GM19193 (cell line): ENCODE measurements around the gene LZTS3.

Experiments
- POLR2A ChIP-seq: IDR thresholded peaks from 4 replicates; pipeline ENCODE4 v1.6.1; 2011; ENCODE audit not compliant: insufficient read depth, insufficient read length; ENCODE audit errors: extremely low read depth

LZTS3 gene

GRCh38 chr20:3126527-3126859, 46.9 kb downstream of the LZTS3 start:
- TF ChIP-seq POLR2A = no peak

- TF ChIP-seq POLR2A = no peak
Measured at GRCh38 chr20:3123542-3123941, 49.8 kb downstream of the LZTS3 start.

- no peak for TF ChIP-seq POLR2A
Measured at GRCh38 chr20:3121955-3122610, 51.3 kb downstream of the LZTS3 start.

- TF ChIP-seq POLR2A = no peak
Measured at GRCh38 chr20:3121271-3121911, 52.0 kb downstream of the LZTS3 start.

GRCh38 chr20:3119044-3119443, 54.3 kb downstream of the LZTS3 start:
- TF ChIP-seq POLR2A = no peak

GRCh38 chr20:3116341-3116740, 57.0 kb downstream of the LZTS3 start:
- no peak for TF ChIP-seq POLR2A

GRCh38 chr20:3115190-3116107, 57.9 kb downstream of the LZTS3 start:
- no peak for TF ChIP-seq POLR2A
